Measurements from ENCODE around the gene ENDOV.

DNA sequence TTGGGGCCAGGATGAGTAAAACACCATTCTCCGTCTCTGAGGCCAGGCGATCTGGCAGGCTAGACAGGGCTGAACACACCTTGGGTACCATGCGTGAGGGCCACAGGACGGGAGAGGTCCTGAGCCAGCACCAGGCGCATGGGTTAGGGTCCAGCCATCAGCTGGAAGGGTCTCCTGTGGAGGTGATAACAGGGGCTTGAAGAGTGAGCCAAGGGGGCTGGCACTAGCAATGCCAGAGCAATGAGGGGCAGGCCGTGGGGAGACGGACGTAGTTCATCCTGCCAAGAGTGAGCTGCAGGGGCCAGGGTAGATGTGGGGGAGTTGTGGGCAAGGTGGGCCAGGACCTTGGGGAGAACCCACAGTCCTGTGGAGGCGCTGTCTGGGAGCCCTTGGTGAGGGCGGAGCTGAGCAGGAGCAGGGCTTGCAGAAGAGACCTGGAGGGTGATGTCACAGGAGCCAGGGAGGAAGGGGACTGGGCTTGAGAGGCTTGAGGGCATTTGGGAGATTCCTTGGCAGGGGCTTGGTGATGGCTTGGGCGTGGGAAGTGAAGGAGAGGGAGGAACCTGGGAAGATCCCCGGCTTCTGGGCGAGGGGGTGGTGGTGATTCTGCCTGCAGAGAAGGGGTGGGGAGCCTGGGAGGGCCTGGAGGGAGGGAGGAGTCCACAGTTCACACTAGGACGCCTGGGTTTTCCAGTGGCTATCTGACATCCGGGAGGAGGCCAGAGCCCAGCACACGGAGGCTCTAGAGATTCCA, 67.8 kb downstream of the ENDOV start:
- TF ChIP-seq POLR2A (IDR thresholded peaks at IDR 0.05) (no peak), POLR2AphosphoS5 (IDR thresholded peaks at IDR 0.05; ENCODE audit: insufficient read depth in 1 of 2, low read depth in 1 of 2) (no peak)
- TF ChIP-seq, protein P1, sequence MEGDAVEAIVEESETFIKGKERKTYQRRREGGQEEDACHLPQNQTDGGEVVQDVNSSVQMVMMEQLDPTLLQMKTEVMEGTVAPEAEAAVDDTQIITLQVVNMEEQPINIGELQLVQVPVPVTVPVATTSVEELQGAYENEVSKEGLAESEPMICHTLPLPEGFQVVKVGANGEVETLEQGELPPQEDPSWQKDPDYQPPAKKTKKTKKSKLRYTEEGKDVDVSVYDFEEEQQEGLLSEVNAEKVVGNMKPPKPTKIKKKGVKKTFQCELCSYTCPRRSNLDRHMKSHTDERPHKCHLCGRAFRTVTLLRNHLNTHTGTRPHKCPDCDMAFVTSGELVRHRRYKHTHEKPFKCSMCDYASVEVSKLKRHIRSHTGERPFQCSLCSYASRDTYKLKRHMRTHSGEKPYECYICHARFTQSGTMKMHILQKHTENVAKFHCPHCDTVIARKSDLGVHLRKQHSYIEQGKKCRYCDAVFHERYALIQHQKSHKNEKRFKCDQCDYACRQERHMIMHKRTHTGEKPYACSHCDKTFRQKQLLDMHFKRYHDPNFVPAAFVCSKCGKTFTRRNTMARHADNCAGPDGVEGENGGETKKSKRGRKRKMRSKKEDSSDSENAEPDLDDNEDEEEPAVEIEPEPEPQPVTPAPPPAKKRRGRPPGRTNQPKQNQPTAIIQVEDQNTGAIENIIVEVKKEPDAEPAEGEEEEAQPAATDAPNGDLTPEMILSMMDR (IDR thresholded peaks at IDR 0.05) = no peak
